ENCODE results near the gene KIRREL1.

Gene KIRREL1

DNA sequence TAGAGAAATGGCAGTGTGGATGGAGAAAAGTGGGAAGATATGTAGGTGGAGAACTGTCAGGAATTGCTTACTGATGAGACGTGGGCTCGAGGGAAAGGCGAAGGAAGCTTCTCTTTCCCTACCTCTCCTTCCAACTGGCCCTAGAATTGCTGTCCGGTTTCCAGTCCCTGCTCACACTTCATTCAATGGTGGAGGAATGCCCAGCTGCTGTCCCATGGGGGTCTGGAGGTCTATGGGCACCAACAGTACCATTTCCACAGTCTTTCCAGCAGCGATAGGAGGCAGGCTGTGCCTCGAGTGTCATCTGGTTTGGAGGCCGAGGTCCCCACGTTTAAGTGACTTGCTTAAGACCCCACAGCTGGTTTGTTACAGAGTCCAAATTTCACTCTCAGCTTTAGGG lies 155.7 kb downstream of the KIRREL1 start:
- no peak for DNase-seq
